GM12874 (cell line): ENCODE measurements around the gene FMO1.

Experiments
- CTCF ChIP-seq: IDR thresholded peaks from 2 replicates; pipeline ENCODE4 v1.5.1; 2011; ENCODE audit warnings: low read depth, mild to moderate bottlenecking, control low read depth, low read length, moderate library complexity; ENCODE audit not compliant: insufficient read depth

Gene FMO1

GRCh38 chr1:171247501-171247900 lies 793 bp upstream of the FMO1 start:
- no peak for TF ChIP-seq CTCF

GRCh38 chr1:171248841-171249240 lies 547 bp downstream of the FMO1 start:
- TF ChIP-seq CTCF: no peak

GRCh38 chr1:171250263-171250662 lies 2.0 kb downstream of the FMO1 start:
- no peak for TF ChIP-seq CTCF

- peak; percentile 57 for TF ChIP-seq CTCF
Observed at GRCh38 chr1:171251042-171251951, 3.0 kb downstream of the FMO1 start.

GRCh38 chr1:171251952-171252300 lies 3.6 kb downstream of the FMO1 start:
- TF ChIP-seq CTCF: no peak

- no peak for TF ChIP-seq CTCF
Observed at GRCh38 chr1:171252482-171252881, 4.2 kb downstream of the FMO1 start.

GRCh38 chr1:171254859-171255258 lies 6.6 kb downstream of the FMO1 start:
- TF ChIP-seq CTCF: no peak
